A549 (cell line): ENCODE data around the gene SKAP1. TPM values are rescaled to one million over a fixed set of nuclear protein-coding genes. Genes with fewer than 3 reads are reported as not detected.
"Not testable (repeated sequence)": the region's sequence is repeated elsewhere in the genome, so short reads cannot be mapped to it uniquely, and the experiment has no call there.

ENCODE experiments used
- ATAC-seq, 2 experiments: fragments of 200-7000 bp in 1 of 2; fragments of >200 bp in 1 of 2; cut with Nextera tagmentation in 1 of 2; cut with Tn5 transposase in 1 of 2; 3 replicates each; pipeline versions ENCODE4 v1.8.0 to v1.9.1; 2018 to 2020; ENCODE audit warnings: mild to moderate bottlenecking in 1 of 2, moderate library complexity in 1 of 2
- CTCF ChIA-PET: fragments of 300-600 bp; sonication (Branson Sonifier 250); formaldehyde crosslinking; extraction: SDS; loops from one replicate; lab custom pipeline; 2021; ENCODE audit warnings: antibody characterized with exemption, inconsistent platforms; lab: Yijun Ruan, JAX
- POLR2A ChIA-PET: fragments of 350-600 bp; formaldehyde crosslinking; extraction: SDS; loops from one replicate; lab custom pipeline; 2021; ENCODE audit warnings: antibody characterized with exemption, inconsistent platforms; lab: Yijun Ruan, JAX
- DNase-seq, 2 experiments: peaks; one replicate each; pipeline versions ENCODE4 v3.0.0 to v3.0.0-alpha.2; 2011 to 2016; ENCODE audit warnings: low read depth in 1 of 2, low spot score in 1 of 2
- FAIRE-seq: peaks from 2 replicates; lab custom pipeline; 2011; peaks lifted over from hg19 to GRCh38; lab: Jason Lieb, UNC
- H3K27ac ChIP-seq, 2 experiments: fragments of >200 bp; sonication (Bioruptor Twin); formaldehyde crosslinking; 3 replicates each; pipeline ENCODE4 v1.5.1; 2016 to 2017
- H3K4me1 ChIP-seq: fragments of >200 bp; sonication (Bioruptor Twin); formaldehyde crosslinking; 3 replicates; pipeline ENCODE4 v1.6.1; 2016
- H3K4me2 ChIP-seq: fragments of >200 bp; sonication (Bioruptor Twin); formaldehyde crosslinking; 3 replicates; pipeline ENCODE4 v1.6.1; 2016
- H3K4me3 ChIP-seq: fragments of >200 bp; sonication (Bioruptor Twin); formaldehyde crosslinking; 3 replicates; pipeline ENCODE4 v1.5.1; 2016
- H3K9me3 ChIP-seq: fragments of >200 bp; sonication (Bioruptor Twin); formaldehyde crosslinking; 3 replicates; pipeline ENCODE4 v1.6.1; 2016
- CBX2 ChIP-seq: fragments of 200-600 bp; sonication (generic); IDR thresholded peaks from 2 replicates; pipeline ENCODE4 v1.6.1; 2016; ENCODE audit warnings: low read depth, mild to moderate bottlenecking, borderline replicate concordance
- CEBPB ChIP-seq, 2 experiments: fragments of >200 bp in 1 of 2; sonication (Bioruptor Twin) in 1 of 2; formaldehyde crosslinking in 1 of 2; IDR thresholded peaks; 2 replicates each; pipeline ENCODE4 v1.6.1; 2012 to 2016
- CTCF ChIP-seq: fragments of >200 bp; sonication (Bioruptor Twin); formaldehyde crosslinking; IDR thresholded peaks from 3 replicates; pipeline ENCODE4 v1.5.1; 2016
- EHMT2 ChIP-seq: fragments of 200-600 bp; sonication (generic); IDR thresholded peaks from 2 replicates; pipeline ENCODE4 v1.6.1; 2016; ENCODE audit warnings: antibody characterized with exemption, low read depth, mild to moderate bottlenecking, moderate library complexity
- EP300 ChIP-seq, 2 experiments: fragments of >200 bp; sonication (Bioruptor Twin); formaldehyde crosslinking; IDR thresholded peaks; 2 replicates in 1 of 2; 3 replicates in 1 of 2; pipeline ENCODE4 v1.6.1; 2016 to 2017
- FOSL2 ChIP-seq, 2 experiments: fragments of 450-650 bp in 1 of 2; fragments of >200 bp in 1 of 2; sonication (Bioruptor Twin) in 1 of 2; formaldehyde crosslinking; IDR thresholded peaks; 2 replicates each; pipeline versions ENCODE4 v1.5.0 to v1.6.1; 2016 to 2020; ENCODE audit warnings: mild to moderate bottlenecking in 1 of 2, moderate library complexity in 1 of 2
- FOXS1 ChIP-seq: fragments of 250-450 bp; sonication (Bioruptor Pico); IDR thresholded peaks from 2 replicates; pipeline ENCODE4 v1.5.0; 2020; ENCODE audit warnings: mild to moderate bottlenecking, moderate library complexity
- GATA3 ChIP-seq: IDR thresholded peaks from 2 replicates; pipeline ENCODE4 v1.6.1; 2012; ENCODE audit warnings: borderline replicate concordance
- KDM5A ChIP-seq: fragments of 200-600 bp; sonication (generic); IDR thresholded peaks from 2 replicates; pipeline ENCODE4 v1.6.1; 2016; ENCODE audit warnings: antibody characterized with exemption, mild to moderate bottlenecking
- MAFK ChIP-seq: fragments of 450-650 bp; IDR thresholded peaks from 2 replicates; pipeline ENCODE4 v1.6.1; 2014; ENCODE audit not compliant: partially characterized antibody
- MAZ ChIP-seq: fragments of 150-350 bp; IDR thresholded peaks from 2 replicates; pipeline ENCODE4 v1.6.1; 2014; ENCODE audit warnings: antibody characterized with exemption, low read depth, low read length, borderline replicate concordance
- MYC ChIP-seq: IDR thresholded peaks from 2 replicates; pipeline ENCODE4 v1.6.1; 2012; ENCODE audit warnings: mild to moderate bottlenecking, inconsistent platforms, low read length, improper control_type of control experiment, borderline replicate concordance
- PHF8 ChIP-seq: fragments of 200-600 bp; sonication (generic); IDR thresholded peaks from 2 replicates; pipeline ENCODE4 v1.6.1; 2016; ENCODE audit warnings: low read depth, mild to moderate bottlenecking, antibody characterized with exemption, moderate library complexity, borderline replicate concordance
- RARB ChIP-seq: fragments of 250-450 bp; sonication (Bioruptor Pico); IDR thresholded peaks from 2 replicates; pipeline ENCODE4 v1.8.0; 2021; ENCODE audit warnings: mild to moderate bottlenecking, moderate library complexity
- REST ChIP-seq: fragments of 200-600 bp; sonication (generic); IDR thresholded peaks from 2 replicates; pipeline ENCODE4 v1.6.1; 2016; ENCODE audit warnings: antibody characterized with exemption, mild to moderate bottlenecking, moderate library complexity
- RFX5 ChIP-seq: fragments of 450-650 bp; IDR thresholded peaks from 2 replicates; pipeline ENCODE4 v1.7.1; 2014; ENCODE audit warnings: antibody characterized with exemption, mild to moderate bottlenecking, moderate library complexity
- TFCP2L1 ChIP-seq: fragments of 250-450 bp; sonication (Bioruptor Pico); IDR thresholded peaks from 2 replicates; pipeline ENCODE4 v1.5.0; 2021; ENCODE audit warnings: mild to moderate bottlenecking
- ZC3H11A ChIP-seq: fragments of 450-650 bp; IDR thresholded peaks from 2 replicates; pipeline ENCODE4 v1.6.1; 2014; ENCODE audit warnings: antibody characterized with exemption, mild to moderate bottlenecking
- ZFP36 ChIP-seq: fragments of 450-650 bp; IDR thresholded peaks from 2 replicates; pipeline ENCODE4 v1.6.1; 2014; ENCODE audit warnings: borderline replicate concordance; ENCODE audit not compliant: partially characterized antibody
- WGBS: methylation state at CpG from one replicate; pipeline ENCODE4 v1.1.6; 2017; ENCODE audit errors: missing lambda C conversion rate; 5-methylcytosine and 5-hydroxymethylcytosine counted together
- polyA plus RNA-seq, 4 experiments: library from polyadenylated mRNA; depleted of rRNA in 3 of 4; stranded (reverse); fragments of >200 nt; fragmentation: RNase III in 1 of 4; extraction: RNeasy Plus Mini Kit Qiagen cat#74134 plus additional on column Dnase treatment in 1 of 4; gene quantifications; 2 replicates in 3 of 4; 3 replicates in 1 of 4; pipeline ENCODE4 v1.2.3, GENCODE V29; 2011 to 2017
- TF ChIP-seq, protein P1 (sequence below): fragments of 250-450 bp; sonication (Bioruptor Pico); IDR thresholded peaks from 2 replicates; pipeline ENCODE4 v1.5.0; 2020; ENCODE audit warnings: low read depth, mild to moderate bottlenecking, moderate library complexity

Gene SKAP1
- polyA plus RNA-seq, 2 of the 4 experiments (the other 2 are of a cell fraction): 0.14 to 0.78 TPM

DNA sequence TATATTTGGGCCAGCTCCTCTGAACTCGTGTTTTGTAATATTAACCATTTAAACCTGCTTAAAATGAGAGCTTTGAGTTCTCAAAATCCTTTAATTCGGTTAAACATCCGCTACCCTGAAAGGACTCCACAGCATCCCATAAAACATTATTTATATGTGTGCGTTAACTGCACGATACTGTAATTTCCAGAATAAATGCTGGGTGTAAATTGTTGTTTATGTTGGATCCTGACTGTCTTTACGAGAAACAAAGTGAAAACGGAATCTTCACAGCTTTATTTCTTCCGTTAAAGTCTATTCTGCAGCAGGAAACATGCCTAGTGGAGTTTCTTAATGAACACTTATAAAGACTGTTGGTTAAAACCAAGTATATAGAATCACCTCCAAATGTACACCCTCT, 179.1 kb downstream of the SKAP1 start (continued):
- TF ChIP-seq CTCF (no peak), MYC (no peak), EHMT2 (no peak), KDM5A (no peak), FOSL2 (IDR thresholded peaks at IDR 0.05) (no peak), FOSL2 (CRISPR knock-in tag; IDR thresholded peaks at IDR 0.05) (no peak), EP300 (IDR thresholded peaks at IDR 0.05) (no peak)
- TF ChIP-seq, protein P1, sequence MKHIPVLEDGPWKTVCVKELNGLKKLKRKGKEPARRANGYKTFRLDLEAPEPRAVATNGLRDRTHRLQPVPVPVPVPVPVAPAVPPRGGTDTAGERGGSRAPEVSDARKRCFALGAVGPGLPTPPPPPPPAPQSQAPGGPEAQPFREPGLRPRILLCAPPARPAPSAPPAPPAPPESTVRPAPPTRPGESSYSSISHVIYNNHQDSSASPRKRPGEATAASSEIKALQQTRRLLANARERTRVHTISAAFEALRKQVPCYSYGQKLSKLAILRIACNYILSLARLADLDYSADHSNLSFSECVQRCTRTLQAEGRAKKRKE: no peak

DNA sequence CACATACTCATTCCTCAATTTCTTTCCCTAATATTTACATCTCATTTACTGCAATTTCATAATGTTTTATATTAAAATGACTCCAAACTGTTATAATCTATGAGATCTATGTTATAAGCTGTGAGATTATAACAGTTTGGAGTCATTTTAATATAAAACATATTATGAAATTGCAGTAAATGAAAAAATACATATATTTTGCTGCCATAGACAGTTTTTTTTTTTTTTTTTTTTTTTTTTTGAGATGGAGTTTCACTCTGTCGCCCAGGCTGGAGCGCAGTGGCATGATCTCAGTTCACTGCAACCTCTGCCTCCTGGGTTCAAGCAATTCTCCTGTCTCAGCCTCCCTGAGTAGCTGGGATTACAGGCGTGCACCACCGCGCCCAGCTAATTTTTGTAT, 180.0 kb downstream of the SKAP1 start:
- POLR2A ChIA-PET, H3K27ac ChIP-seq, DNase-seq, H3K4me3 ChIP-seq, H3K9me3 ChIP-seq, H3K4me2 ChIP-seq, ATAC-seq, FAIRE-seq: not testable (repeated sequence)
- 99% methylated on average over 5 of the region's 5 CpGs for WGBS
- H3K4me1 ChIP-seq: peaks cover 31% of the 10 kb centered on the region
- CTCF ChIA-PET: interaction anchor here (0.6 to 15.3 kb wide), 11 partner anchors 12 to 368 kb away, joined by 3 to 217 read pairs (median 4); no protein-coding TSS in a partner anchor
- peak; percentile 55 for TF ChIP-seq MAFK

DNA sequence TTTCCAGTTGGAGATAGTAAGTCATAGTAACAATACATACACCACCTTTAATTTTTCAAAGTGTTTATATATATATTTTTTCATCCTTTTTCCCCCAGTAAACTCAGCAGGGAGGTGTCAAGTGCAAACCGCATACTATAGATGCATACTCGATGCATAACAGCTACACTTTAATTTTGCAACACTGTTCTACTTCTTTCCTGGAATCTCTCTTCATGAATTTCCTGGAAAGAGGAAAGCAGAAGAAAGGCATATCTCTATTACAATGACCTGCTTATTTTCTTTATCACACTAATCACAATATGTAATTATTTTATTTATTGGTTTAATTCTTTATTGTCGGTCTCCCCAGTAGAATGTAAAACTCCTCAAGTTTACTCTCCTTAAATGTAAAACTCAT, 182.4 kb downstream of the SKAP1 start:
- DNase-seq: no peak
- CTCF ChIA-PET: interaction anchor here (0.9 to 15.3 kb wide), 4 partner anchors 14 to 60 kb away, joined by 3 to 217 read pairs (median 14); no protein-coding TSS in a partner anchor
- Histone ChIP-seq H3K27ac (peak overlapping the region; percentile 65 to 72; a peak in 2 of 6 replicates), H3K9me3 (no peaks in the 10 kb centered on the region), H3K4me1 (peaks cover 51% of the 10 kb centered on the region)
- TF ChIP-seq RFX5 (no peak), ZFP36 (no peak), FOSL2 (IDR thresholded peaks at IDR 0.05) (no peak), FOSL2 (CRISPR knock-in tag; IDR thresholded peaks at IDR 0.05) (no peak), FOXS1 (CRISPR knock-in tag) (no peak), ZC3H11A (no peak), RARB (CRISPR knock-in tag) (no peak), PHF8 (no peak), CBX2 (no peak), CEBPB (IDR thresholded peaks at IDR 0.05) (no peak), MAZ (no peak), EP300 (IDR thresholded peaks at IDR 0.05) (no peak), REST (no peak), MYC (no peak), TFCP2L1 (CRISPR knock-in tag) (no peak), GATA3 (no peak)
- TF ChIP-seq, all 56 proteins: peak for 0
- H3K4me3 ChIP-seq: no peak overlapping the region
- ATAC-seq (no peak), FAIRE-seq (no peak)
- WGBS: 83% methylated on average over 3 of the region's 3 CpGs
- POLR2A ChIA-PET: no interaction called here
- peak overlapping the region; percentile 53; the same call in 1 of the 3 replicates for H3K4me2 ChIP-seq
